ENCODE results near the gene POU2AF1. TPM values are rescaled to one million over a fixed set of nuclear protein-coding genes. Genes with fewer than 3 reads are reported as not detected.

The POU2AF1 gene
- total and polyA plus RNA-seq, 4 donors: 0.21 to 2.0 (median 0.83) TPM

GRCh38 chr11:111305876-111306275 lies 73.2 kb downstream of the POU2AF1 start:
- H3K9me3 ChIP-seq (ENCODE audit: control insufficient read depth in 4 of 4, low read length in 3 of 4): no peaks in the 10 kb centered on the region
- no peaks in the 10 kb centered on the region for H3K36me3 ChIP-seq (ENCODE audit: control insufficient read depth in 4 of 4, insufficient read depth in 3 of 4, low read depth in 1 of 4, low read length in 3 of 4)
- no peaks in the 10 kb centered on the region for H3K27me3 ChIP-seq (ENCODE audit: control insufficient read depth in 4 of 4, insufficient read depth in 4 of 4, low read length in 3 of 4)
- H3K9ac ChIP-seq (ENCODE audit: low read depth in 1 of 2, low read length in 2 of 2): no peak overlapping the region
- 87% methylated on average over 4 of the region's 4 CpGs for WGBS
- no peak overlapping the region for H3K4me3 ChIP-seq (ENCODE audit: low read depth in 1 of 3, low read length in 3 of 3)
- no peak overlapping the region for H3K27ac ChIP-seq (ENCODE audit: low read depth in 1 of 2, low read length in 2 of 2)
- TF ChIP-seq JUND (IDR thresholded peaks at IDR 0.05) (no peak), CTCF (IDR thresholded peaks at IDR 0.05; ENCODE audit: low read depth, low read length, missing input control) (no peak), GABPA (IDR thresholded peaks at IDR 0.05 in 1 of 2, conservative IDR thresholded peaks at IDR 0.05 in 1 of 2) (no peak), EGR1 (IDR thresholded peaks at IDR 0.05; ENCODE audit: low read depth in 2 of 2) (no peak)
- DNase-seq (ENCODE audit: low spot score): no peak
- H3K4me1 ChIP-seq (ENCODE audit: control insufficient read depth in 4 of 4, insufficient read depth in 4 of 4, low read length in 3 of 4): peaks cover 4 to 40% (median 36%) of the 10 kb centered on the region in 4 donors

- Histone ChIP-seq H3K36me3 (ENCODE audit: control insufficient read depth in 4 of 4, insufficient read depth in 3 of 4, low read depth in 1 of 4, low read length in 3 of 4) (no peaks in the 10 kb centered on the region), H3K9ac (ENCODE audit: low read depth in 1 of 2, low read length in 2 of 2) (no peak overlapping the region), H3K27me3 (ENCODE audit: control insufficient read depth in 4 of 4, insufficient read depth in 4 of 4, low read length in 3 of 4) (no peaks in the 10 kb centered on the region), H3K4me3 (ENCODE audit: low read depth in 1 of 3, low read length in 3 of 3) (no peak overlapping the region), H3K9me3 (ENCODE audit: control insufficient read depth in 4 of 4, low read length in 3 of 4) (no peaks in the 10 kb centered on the region), H3K27ac (ENCODE audit: low read depth in 1 of 2, low read length in 2 of 2) (no peak overlapping the region), H3K4me1 (ENCODE audit: control insufficient read depth in 4 of 4, insufficient read depth in 4 of 4, low read length in 3 of 4) (peaks cover 10 to 44% (median 41%) of the 10 kb centered on the region in 4 donors)
- no peak for DNase-seq (ENCODE audit: low spot score)
- WGBS: 88% methylated on average over 5 of the region's 5 CpGs
- TF ChIP-seq FOXA2 (IDR thresholded peaks at IDR 0.05) (no peak), MAX (IDR thresholded peaks at IDR 0.05) (no peak)
These were observed 73.8 kb downstream of the POU2AF1 start for GRCh38 chr11:111305162-111305802.

- no peak for DNase-seq (ENCODE audit: low spot score)
- no peak overlapping the region for H3K9ac ChIP-seq (ENCODE audit: low read depth in 1 of 2, low read length in 2 of 2)
- peaks cover 10 to 55% (median 53%) of the 10 kb centered on the region in 4 donors for H3K4me1 ChIP-seq (ENCODE audit: control insufficient read depth in 4 of 4, insufficient read depth in 4 of 4, low read length in 3 of 4)
- no peaks in the 10 kb centered on the region for H3K9me3 ChIP-seq (ENCODE audit: control insufficient read depth in 4 of 4, low read length in 3 of 4)
- no peak overlapping the region for H3K4me3 ChIP-seq (ENCODE audit: low read depth in 1 of 3, low read length in 3 of 3)
- no peaks in the 10 kb centered on the region for H3K27me3 ChIP-seq (ENCODE audit: control insufficient read depth in 4 of 4, insufficient read depth in 4 of 4, low read length in 3 of 4)
- no peaks in the 10 kb centered on the region for H3K36me3 ChIP-seq (ENCODE audit: control insufficient read depth in 4 of 4, insufficient read depth in 3 of 4, low read depth in 1 of 4, low read length in 3 of 4)
- 22% methylated on average over 4 of the region's 4 CpGs for WGBS
- H3K27ac ChIP-seq (ENCODE audit: low read depth in 1 of 2, low read length in 2 of 2): peak overlapping the region in 1 of 2 donors; percentile 45
- no peak for TF ChIP-seq FOXA2 (IDR thresholded peaks at IDR 0.05)
- TF ChIP-seq SP1 (IDR thresholded peaks at IDR 0.05): peak; percentile 68
- TF ChIP-seq ATF3 (IDR thresholded peaks at IDR 0.05): no peak
- TF ChIP-seq GABPA (IDR thresholded peaks at IDR 0.05 in 1 of 2, conservative IDR thresholded peaks at IDR 0.05 in 1 of 2): no peak
- TF ChIP-seq TAF1 (conservative IDR thresholded peaks at IDR 0.05): no peak
- TF ChIP-seq NR2F2 (IDR thresholded peaks at IDR 0.05): no peak
- TF ChIP-seq EGR1 (IDR thresholded peaks at IDR 0.05; ENCODE audit: low read depth in 2 of 2): peak in 1 of 2 donors; percentile 31
- peak; percentile 69 for TF ChIP-seq MAX (IDR thresholded peaks at IDR 0.05)
- no peak for TF ChIP-seq REST (IDR thresholded peaks at IDR 0.05)
- TF ChIP-seq HNF4G (IDR thresholded peaks at IDR 0.05): no peak
- no peak for TF ChIP-seq CTCF (IDR thresholded peaks at IDR 0.05; ENCODE audit: low read depth, low read length, missing input control)
- TF ChIP-seq ZBTB33 (IDR thresholded peaks at IDR 0.05): peak; percentile 28
- TF ChIP-seq YY1 (IDR thresholded peaks at IDR 0.05): peak; percentile 61
- no peak for TF ChIP-seq FOXA1 (IDR thresholded peaks at IDR 0.05)
- peak in 1 of 2 donors; percentile 33 for TF ChIP-seq JUND (IDR thresholded peaks at IDR 0.05)
- TF ChIP-seq RAD21 (IDR thresholded peaks at IDR 0.05): peak; percentile 42 to 54
These were observed 75.6 kb downstream of the POU2AF1 start for GRCh38 chr11:111303461-111303860.

Data from liver (tissue), 9 donors.